Effector CD4-positive, alpha-beta T cell (primary cell): Measurements from ENCODE around the gene LRRC3.
"Not testable (repeated sequence)": the region's sequence is repeated elsewhere in the genome, so short reads cannot be mapped to it uniquely, and the experiment has no call there.

Experiments
- DNase-seq: peaks from one replicate; pipeline ENCODE4 v3.0.0-alpha.2; 2020

LRRC3 gene

DNA sequence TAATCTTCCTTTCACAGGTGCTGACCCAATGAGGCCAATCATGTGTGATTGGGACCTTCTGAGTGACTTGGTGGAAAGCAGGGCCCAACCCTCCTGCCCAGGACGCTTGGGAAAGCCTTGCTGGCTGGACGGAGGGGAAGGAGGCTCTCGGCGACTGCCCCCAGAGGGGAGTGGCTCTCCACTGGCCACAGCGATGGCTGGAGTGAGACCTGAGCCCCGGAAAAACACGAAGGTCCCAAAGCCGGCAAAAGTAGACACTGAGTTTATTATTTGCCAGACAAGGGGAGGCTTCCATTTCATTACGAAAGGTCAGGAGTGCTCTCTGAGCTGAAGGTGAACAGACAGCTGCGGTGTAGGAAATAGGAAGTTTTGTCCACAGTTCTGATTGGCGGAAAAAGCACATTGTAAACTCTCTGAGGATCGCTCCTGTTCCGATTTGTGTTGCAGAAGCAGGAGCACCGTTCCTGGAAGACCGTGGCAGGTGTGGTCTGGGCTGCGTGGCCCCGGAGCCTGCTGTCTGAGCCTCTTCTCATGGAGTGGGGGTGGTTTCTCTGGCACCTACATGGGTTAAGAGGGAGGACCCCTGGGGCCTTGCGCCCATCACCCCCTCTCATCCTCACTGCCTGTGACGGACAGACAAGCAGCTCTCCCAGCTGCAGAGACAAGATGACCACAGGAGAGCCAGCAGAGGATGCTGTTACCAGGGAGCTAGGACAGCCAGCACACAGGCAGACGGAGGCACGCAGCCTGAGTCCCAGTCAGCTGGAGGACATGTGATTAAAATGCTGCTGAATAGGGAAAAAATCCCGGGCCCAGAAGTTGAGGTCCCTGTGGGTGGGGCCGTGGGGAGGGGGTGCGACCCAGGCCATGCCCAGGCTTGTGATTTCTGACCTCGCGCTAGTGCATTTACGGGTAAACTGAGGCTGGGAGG is 43.2 kb downstream of the LRRC3 start:
- no peak for DNase-seq

DNA sequence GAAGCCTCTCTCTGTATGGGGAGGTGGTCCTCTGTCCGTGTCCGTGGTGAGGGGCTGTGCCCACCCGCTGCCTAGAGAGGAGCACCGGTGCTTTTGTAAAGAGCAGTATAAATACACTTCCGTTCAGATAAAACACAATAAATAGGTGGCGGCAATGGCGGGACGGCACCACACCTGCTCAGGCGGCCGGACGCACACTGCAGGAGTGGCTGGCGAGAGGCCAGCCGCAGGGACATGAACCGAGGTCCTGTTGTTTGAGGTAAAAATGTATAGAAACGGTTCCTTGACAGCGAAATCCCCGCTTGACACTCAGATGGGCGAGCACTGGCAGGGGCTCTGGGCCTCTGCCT is 43.9 kb downstream of the LRRC3 start:
- no peak for DNase-seq

- DNase-seq = no peak
Observed at GRCh38 chr21:44499631-44500030, 44.3 kb downstream of the LRRC3 start.

GRCh38 chr21:44500111-44500510 is 44.8 kb downstream of the LRRC3 start:
- no peak for DNase-seq

- no peak for DNase-seq
Observed at GRCh38 chr21:44502171-44502958, 47.1 kb downstream of the LRRC3 start.

DNA sequence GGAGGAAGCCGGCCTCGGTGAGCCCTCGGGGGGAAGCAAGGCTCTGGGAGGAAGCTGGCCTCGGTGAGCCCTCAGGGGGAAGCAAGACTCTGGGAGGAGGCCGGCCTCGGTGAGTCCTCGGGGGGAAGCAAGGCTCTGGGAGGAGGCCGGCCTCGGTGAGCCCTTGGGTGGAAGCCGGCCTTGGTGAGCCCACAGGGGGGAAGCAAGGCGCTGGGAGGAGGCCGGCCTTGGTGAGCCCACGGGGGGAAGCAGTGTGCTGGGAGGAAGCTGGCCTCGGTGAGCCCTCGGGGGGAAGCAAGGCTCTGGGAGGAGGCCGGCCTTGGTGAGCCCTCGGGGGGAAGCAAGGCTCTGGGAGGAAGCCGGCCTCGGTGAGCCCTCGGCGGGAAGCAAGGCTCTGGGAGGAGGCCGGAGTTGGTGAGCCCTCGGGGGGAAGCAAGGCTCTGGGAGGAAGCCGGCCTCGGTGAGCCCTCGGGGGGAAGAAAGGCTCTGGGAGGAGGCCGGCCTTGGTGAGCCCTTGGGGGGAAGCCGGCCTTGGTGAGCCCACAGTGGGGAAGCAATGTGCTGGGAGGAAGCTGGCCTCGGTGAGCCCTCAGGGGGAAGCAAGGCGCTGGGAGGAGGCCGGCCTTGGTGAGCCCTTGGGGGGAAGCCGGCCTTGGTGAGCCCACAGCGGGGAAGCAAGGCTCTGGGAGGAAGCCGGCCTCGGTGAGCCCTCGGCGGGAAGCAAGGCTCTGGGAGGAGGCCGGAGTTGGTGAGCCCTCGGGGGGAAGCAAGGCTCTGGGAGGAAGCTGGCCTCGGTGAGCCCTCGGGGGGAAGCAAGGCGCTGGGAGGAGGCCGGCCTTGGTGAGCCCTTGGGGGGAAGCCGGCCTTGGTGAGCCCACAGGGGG is 47.9 kb downstream of the LRRC3 start:
- not testable (repeated sequence) for DNase-seq

GRCh38 chr21:44503901-44504399 is 48.6 kb downstream of the LRRC3 start:
- no peak for DNase-seq

DNA sequence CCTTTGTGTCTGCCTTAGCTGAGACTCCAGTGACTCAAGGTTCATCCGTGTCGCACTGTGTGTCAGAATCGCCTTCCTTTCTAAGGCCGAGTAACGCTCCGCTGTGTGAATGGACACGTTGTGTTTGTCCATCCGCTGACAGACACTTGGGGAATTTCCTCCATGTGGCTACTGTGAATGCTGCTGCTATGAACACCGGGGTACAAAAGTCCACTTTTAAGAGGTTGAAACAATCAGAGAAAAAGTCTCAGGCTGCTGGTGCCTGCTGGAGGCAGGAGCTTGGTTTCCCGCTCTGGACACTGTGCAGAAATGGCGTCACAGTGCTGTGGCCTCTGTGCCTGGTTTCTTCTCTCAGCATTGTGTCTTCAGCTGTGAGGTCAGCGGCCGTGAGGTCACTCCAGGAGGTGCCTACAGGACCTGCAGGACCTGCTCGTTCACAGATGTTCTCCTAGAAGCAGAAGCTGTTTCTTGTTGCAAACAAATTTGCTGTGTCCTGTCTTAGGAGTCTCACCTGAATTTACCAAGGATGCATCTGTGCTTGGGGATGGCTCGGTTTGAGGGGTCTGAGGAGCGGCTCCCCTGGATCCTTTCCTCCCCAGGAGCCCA is 50.5 kb downstream of the LRRC3 start:
- DNase-seq = no peak

GRCh38 chr21:44506279-44507255 is 51.3 kb downstream of the LRRC3 start:
- no peak for DNase-seq

- DNase-seq = no peak
Observed at GRCh38 chr21:44507673-44508425, 52.5 kb downstream of the LRRC3 start.

DNA sequence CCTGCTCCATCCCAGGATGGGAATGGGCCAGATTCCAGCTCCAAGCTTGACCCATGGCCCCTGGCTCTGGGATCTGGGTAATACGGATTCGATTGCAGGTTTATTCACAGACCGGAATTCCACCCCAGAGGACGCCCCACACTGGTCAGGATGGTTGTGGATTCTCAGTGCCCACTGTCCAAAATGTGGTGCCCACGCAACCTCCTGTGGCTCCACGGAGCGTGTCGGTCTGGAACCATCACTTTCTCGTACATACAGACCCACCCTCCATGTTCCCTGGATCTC is 53.1 kb downstream of the LRRC3 start:
- DNase-seq = no peak

DNA sequence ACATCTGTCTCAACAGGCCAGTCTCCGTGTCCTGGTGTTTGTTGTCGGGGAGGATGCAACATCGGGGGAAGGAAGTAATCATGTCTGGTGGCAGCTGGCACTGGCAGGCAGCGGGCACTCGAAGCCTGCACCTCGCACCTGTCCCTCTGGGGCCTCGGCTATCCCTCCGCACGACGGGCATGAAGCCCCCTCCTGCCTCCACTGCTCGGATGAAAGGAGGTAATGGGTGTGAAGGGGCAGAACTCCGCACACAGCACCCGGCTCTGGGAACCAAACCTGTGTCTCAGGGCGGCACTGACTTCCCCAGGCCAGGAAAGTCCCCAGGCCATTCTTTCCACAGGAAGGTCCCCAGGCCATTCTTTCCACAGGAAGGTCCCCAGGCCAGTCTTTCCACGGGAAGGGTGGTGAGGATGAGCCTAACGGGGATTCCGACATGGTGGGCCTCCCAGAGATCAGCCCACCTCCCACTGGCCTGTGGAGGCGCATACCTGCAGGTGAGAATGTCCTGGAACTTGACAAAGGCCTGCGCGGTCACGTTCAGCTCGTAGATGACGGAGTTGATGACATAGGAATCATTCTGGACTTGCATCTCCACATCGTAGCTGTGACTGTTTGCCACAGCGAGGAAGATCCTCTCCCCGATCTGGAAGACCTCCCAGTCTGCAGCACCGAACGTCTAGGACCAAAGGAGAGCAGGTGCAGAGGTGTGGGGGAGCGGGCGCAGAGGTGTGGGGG is 53.6 kb downstream of the LRRC3 start:
- no peak for DNase-seq

DNA sequence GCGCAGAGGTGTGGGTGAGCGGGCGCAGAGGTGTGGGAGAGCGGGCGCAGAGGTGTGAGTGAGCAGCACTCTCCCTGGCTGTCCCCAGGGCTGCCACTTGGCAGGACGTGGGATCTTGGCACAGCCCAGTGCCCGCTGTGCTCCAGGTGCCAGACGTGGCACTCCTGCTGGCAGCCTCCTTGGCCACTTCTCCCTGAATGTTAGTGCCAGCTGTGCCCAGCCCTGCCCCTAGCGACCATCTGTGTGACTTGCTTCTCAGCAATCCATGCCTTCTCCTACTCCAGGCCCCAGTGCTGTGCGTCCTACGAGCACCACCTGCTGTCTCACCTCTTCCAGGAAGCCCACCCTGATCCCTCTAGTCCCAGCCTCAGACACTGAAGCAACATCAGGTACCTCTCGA is 54.2 kb downstream of the LRRC3 start:
- DNase-seq = no peak

DNA sequence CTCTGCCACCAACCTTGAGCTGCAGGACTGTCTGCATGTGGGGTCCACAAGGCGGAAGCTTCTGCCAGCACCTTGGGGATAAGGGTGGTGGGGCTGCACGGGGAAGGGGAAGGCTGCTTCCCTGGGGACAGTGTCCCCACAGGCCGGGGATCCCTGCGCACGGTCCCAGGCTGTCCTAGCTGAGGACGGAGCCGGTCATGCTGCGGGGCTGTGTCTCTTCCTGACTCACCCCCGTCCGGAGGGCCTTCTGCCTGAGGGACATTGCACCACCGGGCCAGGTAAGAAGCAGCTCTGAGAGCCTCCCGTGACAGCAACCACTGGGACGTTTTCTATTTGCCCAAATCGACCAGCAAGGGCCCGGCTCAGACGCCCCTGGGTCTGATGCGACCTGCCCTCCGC is 54.8 kb downstream of the LRRC3 start:
- no peak for DNase-seq

DNA sequence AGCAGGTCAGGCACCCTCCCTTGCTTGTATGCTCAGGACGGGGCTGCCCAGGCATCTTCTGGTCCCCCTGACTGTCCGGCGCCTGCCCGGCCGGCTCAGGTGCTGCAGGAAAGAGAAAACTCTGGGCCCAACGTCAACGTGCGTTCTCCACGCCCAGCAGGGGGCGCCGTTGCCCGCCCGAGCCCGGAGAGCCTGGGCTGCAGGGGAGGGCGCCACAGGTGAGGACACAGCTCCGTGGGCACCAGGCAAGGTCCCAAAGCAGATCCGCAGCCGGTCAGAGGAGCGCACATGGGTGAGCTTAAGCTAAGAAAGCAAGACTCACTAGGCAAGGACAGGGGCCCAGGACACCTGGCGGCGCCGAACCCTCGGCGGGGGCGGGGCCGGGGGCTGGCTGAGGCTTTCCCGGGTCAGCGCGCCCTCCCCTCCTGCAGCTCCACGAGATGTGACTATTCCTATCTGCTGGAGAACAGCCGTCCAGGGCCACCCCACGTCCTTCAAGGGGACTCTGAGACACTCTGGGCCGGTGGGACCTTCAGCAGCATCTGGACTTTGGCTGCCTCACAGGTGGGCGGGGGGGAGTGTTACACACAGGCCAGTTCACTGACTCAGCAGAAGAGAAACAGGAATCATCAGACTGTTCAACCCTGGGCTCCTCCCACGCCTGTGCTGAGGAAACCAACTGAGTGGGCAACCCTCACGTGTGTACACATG is 55.4 kb downstream of the LRRC3 start:
- peak; percentile 80 for DNase-seq

GRCh38 chr21:44511219-44511937 is 56.1 kb downstream of the LRRC3 start:
- no peak for DNase-seq
